Non-pigmented ciliary epithelial cell (primary cell): Measurements from ENCODE around the gene CD38.
"Not testable (repeated sequence)": the region's sequence is repeated elsewhere in the genome, so short reads cannot be mapped to it uniquely, and the experiment has no call there.

Experiments used
- DNase-seq: peaks from one replicate; pipeline ENCODE4 v3.0.0-alpha.2; 2010; ENCODE audit warnings: low read depth

CD38 gene

GRCh38 chr4:15762460-15762859, 15.7 kb upstream of the CD38 start:
- not testable (repeated sequence) for DNase-seq

GRCh38 chr4:15765391-15765790, 12.7 kb upstream of the CD38 start:
- no peak for DNase-seq

GRCh38 chr4:15765910-15766697, 12.0 kb upstream of the CD38 start:
- DNase-seq: no peak

GRCh38 chr4:15766821-15767220, 11.3 kb upstream of the CD38 start:
- DNase-seq: no peak

GRCh38 chr4:15769202-15769601, 8.9 kb upstream of the CD38 start:
- DNase-seq: no peak

GRCh38 chr4:15771216-15772058, 6.7 kb upstream of the CD38 start:
- DNase-seq: no peak

- no peak for DNase-seq
Measured at GRCh38 chr4:15774020-15774420, 4.1 kb upstream of the CD38 start.

- no peak for DNase-seq
Measured at GRCh38 chr4:15776871-15777648, 1.1 kb upstream of the CD38 start.

- no peak for DNase-seq
Measured at GRCh38 chr4:15777697-15778288, 335 bp upstream of the CD38 start.

GRCh38 chr4:15779306-15779705, 1.2 kb downstream of the CD38 start:
- peak; percentile 18 for DNase-seq

- DNase-seq: no peak
Measured at GRCh38 chr4:15779809-15780208, 1.7 kb downstream of the CD38 start.

GRCh38 chr4:15781427-15782095, 3.4 kb downstream of the CD38 start:
- DNase-seq: no peak

- no peak for DNase-seq
Measured at GRCh38 chr4:15783676-15784075, 5.5 kb downstream of the CD38 start.

GRCh38 chr4:15784959-15785634, 7.0 kb downstream of the CD38 start:
- no peak for DNase-seq

GRCh38 chr4:15786743-15787142, 8.6 kb downstream of the CD38 start:
- DNase-seq: no peak

GRCh38 chr4:15792974-15793373, 14.8 kb downstream of the CD38 start:
- DNase-seq: no peak

- no peak for DNase-seq
Measured at GRCh38 chr4:15793506-15794363, 15.6 kb downstream of the CD38 start.

- DNase-seq: no peak
Measured at GRCh38 chr4:15794426-15794825, 16.3 kb downstream of the CD38 start.

- no peak for DNase-seq
Measured at GRCh38 chr4:15794905-15795304, 16.8 kb downstream of the CD38 start.

GRCh38 chr4:15797320-15797719, 19.2 kb downstream of the CD38 start:
- DNase-seq: no peak
